HTR-8/SVneo (cell line): ENCODE data around the gene RRP8.

Experiments used
- DNase-seq: peaks from one replicate; pipeline ENCODE4 v3.0.0; 2011; ENCODE audit warnings: low spot score, mixed read lengths; ENCODE audit not compliant: insufficient read length
- FAIRE-seq: peaks from 2 replicates; lab custom pipeline; 2011; peaks lifted over from hg19 to GRCh38; lab: Jason Lieb, UNC

Gene RRP8

GRCh38 chr11:6603287-6604080 is at the start of gene RRP8, which contains the start of gene ILK:
TSS of gene RRP8 (minus strand) at chr11:6603616. CDS start at chr11:6603502, 114 bp downstream.
TSS of gene ILK (plus strand) at chr11:6603774. CDS start at chr11:6604272, 498 bp downstream.
- DNase-seq (peak; percentile 80), FAIRE-seq (peak; percentile 83)

DNA sequence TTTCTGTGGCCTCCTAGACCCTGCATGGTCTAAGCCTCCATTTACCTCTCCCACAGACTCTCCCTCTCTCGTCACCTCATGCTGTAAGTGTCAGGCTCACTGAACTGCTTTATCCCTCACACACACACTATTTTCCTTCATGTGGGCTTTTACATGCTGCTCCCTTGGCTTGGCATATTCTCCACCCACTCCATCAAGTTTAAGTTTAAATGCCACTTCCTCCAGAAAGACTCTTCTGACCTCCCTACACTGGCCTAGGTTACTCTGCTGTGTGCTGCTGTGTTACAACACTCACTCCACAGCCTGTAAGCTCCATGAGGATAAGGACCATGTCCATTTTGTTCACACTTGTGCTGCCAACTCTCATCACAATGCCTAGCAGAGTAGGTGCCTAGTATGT is 49.7 kb upstream of the RRP8 start:
- no peak for FAIRE-seq
- no peak for DNase-seq

DNA sequence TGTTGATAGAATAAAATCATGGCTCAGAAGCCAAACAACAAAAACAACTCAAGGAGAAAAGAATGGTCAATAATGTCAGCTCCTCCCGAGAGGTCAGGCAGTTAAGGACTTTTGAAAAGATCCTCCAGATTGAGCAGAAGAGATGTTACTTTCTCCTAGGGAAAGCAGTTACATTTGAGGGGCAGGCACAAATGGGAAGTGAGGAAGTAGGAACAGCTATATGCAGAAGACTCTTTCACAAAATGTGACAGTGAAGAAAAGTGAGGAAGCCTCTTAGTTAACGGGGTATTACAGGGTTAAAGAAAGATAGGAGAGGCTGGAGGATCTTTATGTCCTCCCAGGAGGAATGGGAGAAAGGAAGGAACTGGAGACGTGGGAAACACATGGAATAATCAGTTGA is 48.8 kb upstream of the RRP8 start:
- FAIRE-seq, result no peak
- no peak for DNase-seq

GRCh38 chr11:6650980-6651379 is 47.6 kb upstream of the RRP8 start:
- FAIRE-seq (no peak), DNase-seq (no peak)

- DNase-seq, result no peak
- FAIRE-seq, result no peak
These were observed 46.7 kb upstream of the RRP8 start for GRCh38 chr11:6650104-6650503.

DNA sequence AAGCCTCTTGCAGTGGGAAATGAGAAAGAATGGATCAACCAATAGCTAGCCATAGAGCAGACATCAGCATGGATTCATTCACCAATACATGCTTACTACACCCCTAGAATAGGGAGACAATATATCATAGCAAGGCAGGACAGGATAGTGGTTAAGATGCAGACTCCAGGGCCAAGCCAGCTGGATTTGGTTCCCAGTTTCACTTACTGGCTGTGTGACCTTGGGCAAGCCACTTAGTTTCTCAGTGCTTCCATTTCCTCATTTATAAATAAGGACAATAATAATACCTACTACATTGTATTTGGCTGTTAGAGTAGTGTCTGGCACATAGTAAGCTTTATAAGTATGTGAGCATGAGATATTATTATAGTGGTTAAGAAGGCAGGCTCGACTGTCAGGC is 45.1 kb upstream of the RRP8 start:
- DNase-seq (no peak), FAIRE-seq (no peak)

- DNase-seq, result no peak
- FAIRE-seq, result no peak
These were observed 44.4 kb upstream of the RRP8 start for GRCh38 chr11:6647836-6648235.

DNA sequence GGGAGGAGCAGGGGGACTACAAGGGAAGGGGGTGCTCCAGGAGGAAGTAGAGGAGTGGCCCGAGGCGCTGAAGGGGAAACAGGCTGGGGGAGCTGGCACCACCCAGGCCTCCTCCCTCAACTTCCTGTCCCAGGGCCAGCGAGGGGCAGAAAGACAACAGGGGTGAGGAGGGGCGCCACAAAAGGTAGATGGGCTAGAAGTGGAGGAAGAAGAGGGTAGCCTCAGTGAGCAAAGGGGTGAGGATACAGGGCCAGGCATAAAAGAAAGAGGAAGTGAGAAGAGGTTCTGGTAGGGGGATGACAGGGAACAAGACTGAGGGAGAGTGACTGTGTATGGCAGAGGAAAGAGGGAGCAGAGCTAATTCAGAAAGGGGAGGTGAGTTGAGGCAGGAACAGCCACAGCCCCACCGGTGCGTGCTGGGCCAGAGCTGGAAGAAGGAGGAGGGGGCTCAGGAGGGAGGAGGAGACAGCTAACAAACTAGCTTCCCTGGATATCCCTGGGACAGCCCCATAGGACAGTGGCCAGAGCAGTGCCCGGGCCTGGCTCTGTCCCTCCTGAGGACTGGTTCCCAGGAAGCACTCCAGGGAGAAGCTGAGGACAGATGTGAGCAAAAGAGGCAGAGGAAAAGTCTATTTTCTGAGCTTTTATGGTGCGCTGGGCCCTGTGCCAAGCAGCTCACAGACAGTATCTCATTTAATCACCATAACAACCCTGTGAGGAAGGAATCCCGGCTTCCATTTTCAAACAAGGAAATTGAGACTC is 43.7 kb upstream of the RRP8 start:
- DNase-seq (no peak), FAIRE-seq (no peak)

GRCh38 chr11:6646576-6646917 is 43.1 kb upstream of the RRP8 start:
- no peak for DNase-seq
- no peak for FAIRE-seq

- FAIRE-seq, result peak; percentile 9
- DNase-seq, result no peak
These were observed 42.7 kb upstream of the RRP8 start for GRCh38 chr11:6646071-6646470.

DNA sequence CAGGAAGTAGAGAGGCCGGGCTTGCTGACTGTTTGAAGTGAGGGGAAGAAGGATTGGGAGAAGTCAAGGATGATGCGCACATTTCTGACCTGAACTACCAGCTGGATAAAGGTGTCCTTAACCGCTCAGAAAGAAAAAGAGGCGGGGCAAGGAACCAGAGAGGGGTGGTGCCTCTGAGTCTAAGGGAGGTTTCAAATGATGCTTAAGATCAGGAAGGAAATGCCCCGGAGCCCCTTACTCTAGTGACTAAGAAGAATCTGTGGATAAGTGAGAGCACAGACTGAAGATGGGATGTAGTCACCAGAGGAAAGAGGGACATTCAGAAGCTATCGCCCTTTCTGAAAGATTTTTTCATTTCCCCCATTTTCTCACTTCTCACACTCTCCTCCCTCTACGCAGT is 39.5 kb upstream of the RRP8 start:
- DNase-seq (no peak), FAIRE-seq (no peak)

GRCh38 chr11:6640985-6641701 is 37.7 kb upstream of the RRP8 start:
- DNase-seq, result no peak
- FAIRE-seq, result no peak

DNA sequence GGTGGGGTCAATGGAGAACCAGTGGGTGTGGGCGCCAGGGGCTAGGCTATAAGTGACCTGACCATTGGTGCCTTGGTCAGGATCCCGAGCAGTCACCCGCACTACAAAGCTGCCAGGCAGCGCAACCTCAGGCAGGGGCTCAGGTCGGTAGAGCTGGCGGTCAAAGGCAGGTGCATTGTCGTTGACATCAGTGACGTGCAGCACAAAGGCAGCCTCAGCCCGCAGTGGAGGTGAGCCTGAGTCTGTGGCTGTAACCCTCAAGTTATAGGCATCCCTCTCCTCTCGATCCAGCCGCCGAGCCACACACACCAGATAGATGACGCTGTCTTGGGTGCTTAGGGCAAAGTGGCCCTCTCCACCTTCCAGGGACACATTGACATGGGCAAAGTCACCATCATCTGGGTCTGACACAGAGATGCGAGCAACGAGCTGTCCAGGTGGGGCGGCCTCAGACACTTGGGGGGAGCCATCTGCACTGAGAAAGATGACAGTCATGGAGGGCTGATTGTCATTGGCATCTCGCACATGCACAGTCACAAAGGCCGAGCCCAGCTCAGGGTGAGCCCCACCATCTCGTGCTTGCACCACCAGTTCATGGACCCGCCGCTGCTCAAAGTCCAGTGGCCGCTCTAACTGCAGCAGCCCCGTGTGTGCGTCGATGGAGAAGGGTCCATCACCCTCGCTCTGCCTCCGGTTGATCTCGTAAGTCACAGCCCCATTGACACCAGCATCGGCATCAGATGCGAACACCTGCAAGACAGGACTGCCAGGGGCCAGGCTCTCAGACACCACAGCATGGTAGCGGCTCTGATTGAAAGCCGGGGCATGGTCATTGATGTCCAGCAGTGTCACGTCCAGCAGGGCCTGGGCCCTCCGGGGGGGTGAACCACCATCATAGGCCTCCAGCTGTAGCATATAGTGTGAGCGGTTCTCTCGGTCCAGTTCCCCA is 36.9 kb upstream of the RRP8 start:
- FAIRE-seq (no peak), DNase-seq (no peak)

DNA sequence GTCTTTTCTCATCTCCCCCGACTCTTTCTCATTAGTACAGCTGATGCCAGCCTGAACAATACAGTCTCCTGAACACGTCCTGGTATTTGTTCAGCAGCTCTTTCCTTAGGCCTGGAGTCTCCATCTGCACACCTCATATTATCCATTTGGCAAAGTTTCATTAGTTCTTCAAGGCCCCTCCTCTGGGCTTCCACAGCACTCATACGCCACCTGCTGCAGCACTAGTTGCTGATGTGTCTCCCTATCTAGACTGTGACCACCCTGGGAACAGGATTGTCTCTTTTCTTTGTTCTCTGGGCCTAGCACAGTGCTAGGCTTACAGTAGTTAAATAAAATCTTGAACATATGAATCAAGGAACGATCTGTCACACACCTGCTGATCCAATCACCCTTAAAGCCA is 35.0 kb upstream of the RRP8 start:
- DNase-seq, result no peak
- no peak for FAIRE-seq

DNA sequence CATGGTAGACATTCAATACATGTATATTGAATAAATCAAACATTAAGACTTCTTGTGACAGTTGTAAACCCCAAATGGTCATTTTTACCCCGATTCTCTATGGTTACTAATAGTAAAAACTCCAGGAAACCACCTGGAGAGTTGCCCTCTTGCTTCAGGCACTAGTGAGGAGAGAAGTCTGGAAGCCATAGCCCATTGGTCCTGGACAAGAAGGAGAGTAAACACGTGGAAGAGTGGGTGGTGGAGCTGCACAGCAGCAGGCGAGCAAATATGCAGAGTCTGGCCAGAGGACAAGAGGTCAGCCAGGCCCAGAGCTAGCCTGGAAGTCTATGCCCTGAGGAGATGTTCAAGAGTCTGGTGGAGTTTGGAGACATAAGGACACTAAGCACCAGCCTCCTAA is 34.5 kb upstream of the RRP8 start:
- DNase-seq, result no peak
- no peak for FAIRE-seq

- DNase-seq (no peak), FAIRE-seq (no peak)
These were observed 33.1 kb upstream of the RRP8 start for GRCh38 chr11:6636480-6636879.

DNA sequence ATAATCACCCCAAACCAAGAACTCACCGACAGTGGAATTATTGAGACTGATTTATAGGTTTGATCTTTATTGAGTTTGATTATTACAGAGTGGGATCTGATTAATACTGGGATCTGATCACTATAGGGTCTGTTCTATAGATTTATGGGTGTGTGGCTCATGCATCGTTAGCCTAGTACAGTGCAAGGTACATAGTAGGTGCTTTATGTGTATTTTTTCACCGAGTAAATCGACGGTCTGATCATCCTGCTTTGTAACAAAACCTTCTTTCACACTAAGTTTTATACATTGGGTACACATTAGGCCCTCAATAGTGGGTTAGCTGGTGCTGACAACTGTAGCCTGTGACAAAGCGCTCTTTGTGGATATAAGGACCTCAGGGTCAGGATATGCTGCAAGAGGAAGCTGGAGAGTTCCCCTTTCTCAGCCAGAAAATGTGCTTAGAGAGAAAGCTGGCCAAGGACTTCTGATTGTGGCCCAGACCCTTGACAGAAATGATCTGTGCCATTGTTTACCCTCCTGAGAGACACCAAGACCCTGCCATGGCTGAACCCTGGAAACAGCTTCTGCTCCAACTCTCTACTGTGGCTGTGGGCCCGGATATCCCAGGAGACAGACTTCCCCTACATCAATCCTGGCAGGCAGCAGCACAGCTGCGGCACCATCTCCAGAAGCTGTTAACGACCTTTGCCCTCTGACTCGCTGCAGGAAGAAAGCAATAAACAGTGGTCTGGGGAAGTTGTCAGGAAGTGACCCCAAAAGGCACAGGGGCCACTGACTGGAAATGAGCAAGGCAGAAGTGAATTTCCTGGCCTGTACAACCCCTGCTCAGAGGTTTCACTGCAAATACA is 31.9 kb upstream of the RRP8 start:
- DNase-seq (peak; percentile 22), FAIRE-seq (no peak)

DNA sequence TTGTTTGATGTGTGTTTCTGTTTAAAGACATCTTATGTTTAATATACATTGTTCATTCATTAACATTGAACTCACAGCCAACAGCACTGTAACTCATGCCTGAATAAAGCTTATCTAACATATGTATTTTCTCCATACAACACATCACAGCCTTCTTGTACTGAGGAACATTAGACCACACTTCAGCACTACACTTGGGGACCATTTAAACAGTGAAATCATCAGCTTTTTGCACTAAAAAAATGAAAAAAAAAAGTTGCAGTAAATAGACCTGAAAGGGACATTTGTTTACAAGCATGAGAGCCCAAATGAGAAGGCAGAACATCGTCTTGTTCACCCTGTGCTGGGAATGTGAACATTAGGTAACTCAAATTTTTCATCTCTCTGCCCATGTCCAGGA is 31.1 kb upstream of the RRP8 start:
- FAIRE-seq (no peak), DNase-seq (no peak)
